GM21390 (cell line): ENCODE results near the gene CREB5.
"Not testable (repeated sequence)": the region's sequence is repeated elsewhere in the genome, so short reads cannot be mapped to it uniquely, and the experiment has no call there.

Experiments
- ATAC-seq: cut with Tn5 transposase; IDR thresholded peaks from one replicate; pipeline ENCODE4 v1.9.1; 2021; ENCODE audit not compliant: unreplicated experiment

The CREB5 gene

DNA sequence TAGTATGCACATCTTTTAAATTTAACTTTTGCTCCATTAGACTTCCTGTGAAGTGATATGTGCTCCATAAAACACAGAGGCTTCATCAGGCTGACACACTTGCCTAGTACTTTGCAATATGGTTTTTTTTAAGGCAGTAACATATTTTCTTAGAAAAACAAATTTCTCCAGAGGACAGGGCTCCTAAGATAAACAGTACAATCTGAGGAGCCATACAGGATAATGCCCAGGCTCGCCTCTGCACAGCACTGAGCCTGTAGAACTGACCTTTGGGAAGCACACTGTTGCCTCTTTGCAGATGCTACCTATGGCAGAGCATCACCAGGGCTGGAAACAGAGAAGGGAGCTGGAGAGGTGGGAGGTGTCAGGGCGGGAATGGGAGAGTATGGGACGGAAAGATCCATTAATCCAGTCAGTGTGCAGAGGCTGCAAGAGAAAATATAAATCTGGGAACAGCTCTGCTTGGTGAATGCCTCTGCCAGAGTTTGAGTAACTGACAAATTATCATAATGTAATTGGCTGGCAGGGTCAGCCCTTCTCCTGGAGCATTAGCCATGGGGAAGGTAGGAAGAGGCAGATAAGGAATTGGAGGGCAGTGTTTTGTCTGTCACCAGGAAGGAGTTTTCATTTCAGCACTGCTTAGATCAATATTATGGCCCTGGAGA lies 132.3 kb downstream of the CREB5 start:
- ATAC-seq = no peak

DNA sequence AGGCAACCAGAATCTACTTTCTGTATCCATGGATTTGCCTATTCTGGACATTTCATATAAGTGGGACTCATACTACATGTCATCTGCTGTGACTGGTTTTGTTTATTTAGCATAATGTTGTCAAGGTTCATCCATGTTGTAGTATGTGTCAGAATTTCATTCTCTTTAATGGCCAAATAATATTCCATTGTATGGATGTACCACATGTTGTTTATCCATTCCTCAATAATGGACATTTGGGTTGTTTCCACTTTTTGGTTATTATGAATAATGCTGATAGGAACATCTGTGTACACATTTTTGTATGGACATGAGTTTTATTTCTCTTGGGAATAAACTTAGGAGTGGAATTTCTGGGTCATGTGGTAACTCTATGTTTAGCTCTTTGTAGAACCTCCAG lies 133.7 kb downstream of the CREB5 start:
- ATAC-seq = no peak

DNA sequence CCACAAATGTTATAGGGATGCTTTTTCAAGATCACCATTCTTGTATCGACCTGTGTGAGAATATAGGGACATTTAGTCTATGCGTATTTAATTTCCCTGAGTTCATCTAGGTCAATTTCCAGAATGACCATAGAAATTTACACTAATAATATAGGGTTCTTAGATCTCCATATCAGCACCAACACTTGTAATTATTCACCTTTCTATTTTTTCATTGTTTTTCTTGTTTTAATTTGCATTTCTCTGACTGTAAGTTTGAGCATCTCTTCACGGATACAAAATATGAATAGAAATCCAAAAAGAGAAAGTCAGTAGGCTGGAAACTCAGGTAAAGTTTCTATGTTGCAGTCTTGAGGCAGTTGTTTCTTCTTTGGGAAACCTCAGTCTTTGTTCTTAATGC lies 134.8 kb downstream of the CREB5 start:
- no peak for ATAC-seq

DNA sequence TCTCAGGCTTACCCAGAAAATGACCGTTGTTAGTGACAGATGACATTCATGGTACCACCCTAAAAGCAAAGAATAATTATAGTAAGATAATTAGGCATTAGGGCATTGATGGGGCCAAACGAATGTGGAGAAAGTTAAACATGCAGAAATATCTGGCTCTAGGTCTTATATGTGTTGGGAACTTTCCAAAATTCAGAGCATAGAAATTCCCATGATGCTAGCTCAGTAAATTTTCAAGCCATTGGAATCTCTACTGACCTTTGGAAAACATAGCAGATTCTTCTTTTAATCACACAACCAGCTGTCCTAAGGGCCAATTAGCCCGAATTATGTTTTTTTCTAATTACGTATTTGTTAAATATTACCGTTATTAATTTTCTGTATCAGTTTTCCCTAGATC lies 136.1 kb downstream of the CREB5 start:
- ATAC-seq = no peak

DNA sequence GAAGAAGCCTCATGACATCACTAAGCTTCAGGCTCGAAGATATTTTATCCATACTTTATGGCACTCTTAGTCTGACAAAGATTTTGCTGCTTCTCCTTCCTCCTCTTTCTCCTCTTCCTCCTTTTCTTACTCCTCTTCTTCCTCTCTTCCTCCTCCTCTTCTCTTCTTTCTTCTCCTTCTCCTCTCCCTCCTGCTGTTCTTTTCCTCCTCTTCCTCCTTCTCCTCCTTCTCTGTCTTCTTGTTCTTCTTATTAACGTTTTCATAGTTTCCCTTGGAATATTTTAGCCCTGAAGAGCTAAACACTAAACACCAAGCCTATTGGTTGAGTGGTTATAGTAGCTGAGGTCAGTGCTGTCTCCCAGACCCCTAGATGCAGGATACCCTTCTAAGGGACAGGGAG lies 137.7 kb downstream of the CREB5 start:
- ATAC-seq = no peak

DNA sequence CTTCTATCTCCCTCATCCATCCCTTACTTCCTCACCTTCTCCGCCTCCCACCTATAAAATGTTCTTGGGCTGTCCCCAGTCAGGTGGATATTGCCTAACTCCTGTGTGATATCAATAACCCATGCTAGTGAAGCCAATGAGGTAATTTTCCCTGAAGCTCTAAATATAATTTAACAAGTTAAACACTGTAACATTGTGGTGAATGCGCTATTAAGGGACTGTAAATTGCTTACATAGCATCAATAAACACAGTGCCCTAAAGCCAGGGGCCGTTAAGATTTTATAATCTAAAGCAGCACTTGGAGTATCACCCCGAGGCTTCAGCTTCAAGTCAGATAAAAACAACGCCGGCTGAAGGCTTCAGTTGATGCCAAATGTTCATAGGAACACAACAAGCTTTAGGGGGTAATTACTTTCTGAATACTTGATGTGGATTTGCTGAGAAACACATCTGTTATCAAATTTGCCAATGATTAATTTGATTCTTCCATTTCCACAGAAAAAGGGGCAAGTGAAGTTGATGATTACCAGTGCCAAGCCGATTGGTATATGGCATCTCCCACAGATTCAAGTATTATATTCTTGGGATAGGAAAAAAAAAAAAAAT lies 138.4 kb downstream of the CREB5 start:
- ATAC-seq = no peak

DNA sequence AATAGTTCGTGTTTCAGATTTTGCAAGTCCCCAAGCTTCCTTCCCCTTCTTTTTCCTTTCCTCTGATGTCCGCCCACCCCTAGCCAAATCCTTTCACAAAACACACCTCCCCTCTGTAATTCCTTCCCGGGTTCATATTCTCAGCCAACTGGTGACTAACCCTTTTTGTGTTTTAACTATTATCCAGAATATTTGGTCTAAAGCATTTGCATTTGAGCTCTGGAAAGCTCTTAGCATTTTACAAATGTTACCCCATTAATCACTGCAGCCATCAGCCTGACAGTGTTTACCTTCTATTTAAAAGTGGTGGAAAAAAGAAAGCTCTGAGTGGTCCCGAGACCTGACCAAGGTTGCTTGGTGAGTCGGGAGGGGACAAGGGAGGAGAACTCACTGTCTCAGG lies 139.0 kb downstream of the CREB5 start:
- ATAC-seq = no peak

DNA sequence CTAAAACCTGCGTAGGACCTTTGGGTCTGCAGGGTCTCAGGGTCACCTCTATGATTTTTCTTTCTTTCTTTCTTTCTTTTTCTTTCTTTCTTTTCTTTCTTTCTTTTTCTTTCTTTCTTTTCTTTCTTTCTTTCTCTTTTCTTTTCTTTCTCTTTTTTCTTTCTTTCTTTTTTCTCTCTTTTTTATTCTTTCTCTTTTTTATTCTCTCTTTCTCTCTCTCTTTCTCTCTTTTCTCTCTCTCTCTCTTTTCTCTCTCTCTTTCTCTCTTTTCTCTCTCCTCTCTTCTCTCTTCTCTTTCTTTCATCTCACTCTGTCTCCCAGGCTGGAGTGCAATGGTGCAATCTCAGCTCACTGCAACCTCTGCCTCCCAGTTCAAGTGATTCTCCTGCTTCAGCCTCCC lies 139.4 kb downstream of the CREB5 start:
- not testable (repeated sequence) for ATAC-seq

DNA sequence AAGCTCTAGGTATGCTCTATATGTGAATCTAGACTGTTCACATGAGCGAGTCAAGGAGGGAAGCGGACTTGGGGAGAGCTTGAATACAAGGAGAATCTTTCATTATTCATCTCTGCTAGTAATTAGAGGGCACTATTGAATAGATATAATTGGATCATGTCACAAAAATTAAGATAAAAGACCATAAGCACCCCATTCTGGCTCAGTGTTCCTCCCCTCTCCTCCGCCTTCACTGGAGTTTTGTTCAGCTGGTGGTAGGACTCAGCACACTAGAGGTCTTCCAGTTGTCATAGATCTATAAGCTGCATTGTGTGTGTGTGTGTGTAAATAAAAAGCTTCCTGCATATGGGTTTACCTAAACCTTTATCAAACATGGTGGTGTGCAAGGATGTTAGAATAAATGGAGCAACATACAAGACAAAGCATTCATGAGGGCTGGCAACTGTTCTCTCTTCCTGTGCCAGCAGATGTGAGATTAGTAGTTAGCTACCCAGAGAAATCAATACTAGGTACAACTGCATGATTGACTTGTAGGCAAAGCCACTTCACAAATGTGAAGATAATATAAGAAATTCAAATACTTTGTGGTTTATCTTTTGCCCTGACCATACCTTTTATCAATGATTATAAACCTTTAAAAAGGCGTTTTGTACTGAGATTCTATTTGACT lies 142.6 kb downstream of the CREB5 start:
- no peak for ATAC-seq

DNA sequence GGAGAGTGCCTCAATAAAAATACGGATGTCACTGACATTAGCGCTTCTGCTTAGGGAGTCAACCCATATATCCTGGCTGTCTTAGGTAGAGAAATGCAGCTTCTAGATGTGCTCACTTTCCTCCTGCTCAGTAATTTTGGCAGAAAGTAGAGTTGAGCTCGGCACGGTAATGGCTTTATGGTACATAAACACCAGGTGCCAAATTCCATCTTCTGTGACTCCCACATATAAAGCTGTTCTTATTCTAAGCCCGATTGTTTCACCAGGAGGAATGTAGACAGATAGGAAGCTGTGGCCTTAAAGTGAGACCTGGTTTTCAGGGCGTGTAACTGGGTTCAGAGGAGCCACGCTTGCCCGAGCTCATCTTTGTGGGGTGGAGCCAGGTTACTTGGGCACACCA lies 143.7 kb downstream of the CREB5 start:
- no peak for ATAC-seq

DNA sequence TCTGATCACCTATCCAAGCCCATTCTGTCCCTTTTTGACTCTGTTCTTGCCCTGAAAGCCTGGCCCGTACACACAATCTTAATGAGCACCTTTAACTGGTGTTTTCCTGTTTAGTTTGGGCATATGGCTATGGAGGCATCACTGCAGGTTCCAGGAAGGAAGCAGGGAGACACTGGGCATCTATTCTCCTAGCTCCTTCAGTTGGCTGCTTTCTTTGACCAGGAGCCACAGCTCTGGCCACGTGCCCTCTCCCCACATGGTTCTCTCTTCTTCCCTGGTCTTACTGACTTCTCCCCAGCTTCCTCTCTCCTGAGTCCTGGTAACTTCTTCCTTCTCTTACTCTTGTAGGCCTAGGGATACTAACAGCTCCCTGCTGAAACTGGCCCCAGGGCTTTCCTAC lies 144.4 kb downstream of the CREB5 start:
- no peak for ATAC-seq

DNA sequence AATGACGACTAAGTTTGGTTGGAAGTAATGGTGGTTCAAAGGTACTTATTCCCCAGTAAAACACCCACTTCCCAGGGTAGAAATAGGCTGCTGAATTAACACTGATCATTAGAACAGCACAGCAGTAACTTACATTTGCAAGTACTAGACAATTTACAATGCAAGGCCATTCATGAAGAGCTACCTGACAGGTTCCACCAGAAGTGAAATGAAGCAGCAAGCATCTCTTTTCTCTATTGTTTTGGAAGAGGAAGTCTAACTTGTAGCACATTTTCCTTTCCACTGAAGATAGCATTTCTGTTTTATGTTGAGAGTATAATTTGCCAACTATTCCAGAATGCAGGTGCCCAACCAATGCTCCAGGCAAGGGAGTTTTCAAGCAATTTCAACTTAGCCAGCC lies 145.9 kb downstream of the CREB5 start:
- ATAC-seq = no peak

DNA sequence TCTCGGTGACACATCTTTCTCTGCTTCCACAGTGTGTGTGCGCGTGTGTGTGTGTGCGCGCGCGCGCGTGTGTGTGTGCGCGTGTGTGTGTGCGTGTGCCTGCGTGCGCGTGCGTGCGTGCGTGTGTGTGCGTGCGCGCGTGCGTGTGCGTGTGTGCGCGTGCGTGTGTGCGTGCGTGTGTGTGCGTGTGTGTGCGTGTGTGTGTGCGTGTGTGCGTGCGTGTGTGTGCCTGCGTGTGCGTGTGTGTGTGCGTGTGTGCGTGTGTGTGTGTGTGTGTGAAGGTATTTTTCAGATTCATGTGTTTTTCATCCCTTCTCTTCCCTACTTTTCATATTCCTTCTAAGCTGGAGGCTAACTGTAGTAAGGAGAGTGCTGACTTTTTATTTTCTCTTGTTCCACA lies 148.4 kb downstream of the CREB5 start:
- no peak for ATAC-seq

DNA sequence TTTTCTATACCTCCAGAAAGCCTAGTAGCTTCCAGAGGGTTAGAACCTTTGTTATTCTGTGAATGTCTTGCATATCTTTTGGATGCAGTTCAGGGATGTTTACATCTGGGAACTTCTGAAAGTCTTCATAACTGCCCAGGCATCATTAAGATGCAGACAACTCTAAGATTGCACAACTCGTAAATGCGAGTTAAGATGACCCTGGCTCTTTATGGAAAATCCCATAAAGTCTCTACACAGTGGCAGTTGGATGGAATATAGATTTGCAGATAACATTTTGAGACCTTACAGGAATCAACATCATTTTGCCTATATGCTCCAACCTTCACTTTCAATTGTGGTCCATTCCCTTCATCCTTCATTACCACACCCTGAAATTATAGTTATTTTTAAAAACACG lies 151.7 kb downstream of the CREB5 start:
- ATAC-seq = no peak

DNA sequence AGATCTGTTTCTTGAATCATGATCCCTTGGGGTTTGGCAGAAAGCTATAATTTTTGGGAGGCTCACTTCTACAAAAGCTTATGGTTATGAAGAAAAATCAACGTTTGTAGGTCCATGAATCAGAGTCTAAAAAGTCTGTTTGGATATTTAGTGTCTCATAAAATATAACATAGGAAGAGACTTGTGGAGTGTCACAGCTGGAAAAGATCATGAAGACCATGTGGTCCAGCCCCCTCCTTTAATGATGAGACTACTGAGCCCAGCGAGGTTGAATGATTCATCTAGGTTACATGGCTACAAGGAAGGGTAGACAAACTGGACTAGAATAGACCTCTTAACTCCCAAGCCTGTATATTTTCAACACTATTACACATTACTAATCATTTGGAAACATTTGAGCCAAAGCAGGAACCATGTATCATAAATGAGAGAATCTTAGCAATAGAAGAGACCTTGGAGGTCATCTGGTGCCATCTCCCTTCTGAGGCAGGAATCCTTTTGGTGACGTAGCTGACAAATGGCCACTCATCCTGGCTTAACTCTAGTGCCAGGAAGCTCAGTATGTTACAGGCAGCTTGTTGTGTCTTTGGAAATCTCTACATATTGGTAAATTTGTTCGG lies 152.5 kb downstream of the CREB5 start:
- ATAC-seq = no peak

DNA sequence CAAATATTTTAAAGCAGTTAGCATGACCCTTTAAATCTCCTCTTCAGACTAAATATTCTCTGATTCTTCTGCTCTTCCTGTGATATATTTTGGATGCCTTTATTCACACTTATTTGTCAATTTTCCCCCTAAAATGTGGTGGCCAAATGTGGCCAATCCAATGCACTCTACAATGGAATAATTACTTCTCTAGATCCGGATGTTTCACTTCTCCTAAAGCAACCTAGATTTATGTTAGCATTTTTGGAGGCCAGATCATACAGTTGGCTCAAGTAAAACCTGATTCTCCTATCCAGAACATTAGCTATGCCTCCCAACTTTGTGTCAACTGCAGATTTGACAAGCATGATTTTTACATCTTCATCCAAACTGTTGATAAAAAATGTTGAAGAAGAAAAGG lies 153.7 kb downstream of the CREB5 start:
- no peak for ATAC-seq

DNA sequence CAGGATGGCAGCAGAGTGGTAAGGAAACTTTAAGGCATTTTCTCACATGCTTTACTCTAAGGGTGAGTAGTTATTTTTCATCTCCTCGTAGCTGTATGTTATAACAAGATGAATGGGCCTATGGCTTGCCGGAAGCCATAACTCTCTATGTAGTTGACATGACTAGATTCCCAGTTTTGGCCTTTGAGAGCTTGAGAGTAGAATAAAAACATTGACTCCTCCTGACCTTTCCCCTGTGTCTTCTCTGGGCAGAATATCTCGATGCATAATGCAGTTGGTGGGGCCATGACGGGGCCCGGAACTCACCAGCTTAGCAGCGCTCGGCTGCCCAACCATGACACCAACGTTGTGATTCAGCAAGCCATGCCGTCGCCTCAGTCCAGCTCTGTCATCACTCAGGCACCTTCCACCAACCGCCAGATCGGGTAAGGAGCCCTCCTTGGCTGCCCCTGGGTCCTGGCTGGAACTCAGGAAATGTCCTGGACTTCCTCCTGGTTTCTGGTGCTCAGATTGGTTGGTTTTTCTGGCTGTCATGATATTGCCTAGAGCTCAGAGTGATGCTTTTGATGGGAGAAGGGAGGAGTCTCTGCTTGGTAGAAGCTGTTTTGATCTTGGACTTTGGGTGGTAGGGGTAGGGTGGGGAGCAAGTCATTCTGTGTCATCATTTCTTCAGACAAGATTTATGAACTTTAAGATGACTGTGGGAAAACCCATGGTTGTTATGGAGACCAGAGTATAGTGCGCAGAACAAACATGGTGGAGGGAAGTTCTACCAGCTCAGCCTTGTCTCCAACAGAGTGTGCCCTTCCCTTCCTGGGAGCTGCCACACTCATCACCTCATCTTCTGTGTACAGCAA lies 158.0 kb downstream of the CREB5 start:
- peak; percentile 76 for ATAC-seq

DNA sequence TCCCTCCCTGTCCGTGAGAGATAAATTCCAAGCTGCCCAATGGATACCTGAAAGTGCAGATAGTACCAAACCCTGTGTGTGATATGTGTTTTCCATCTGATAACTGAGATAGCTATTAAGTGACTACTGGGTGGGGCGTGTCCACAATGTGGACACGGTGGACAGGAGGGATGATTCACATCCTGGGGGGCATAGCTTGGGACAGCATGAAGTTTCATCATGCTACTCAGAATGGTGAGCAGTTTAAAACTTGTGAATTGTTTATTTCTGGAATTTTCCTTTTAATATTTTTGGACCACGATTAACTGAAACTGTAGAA lies 158.6 kb downstream of the CREB5 start:
- no peak for ATAC-seq

DNA sequence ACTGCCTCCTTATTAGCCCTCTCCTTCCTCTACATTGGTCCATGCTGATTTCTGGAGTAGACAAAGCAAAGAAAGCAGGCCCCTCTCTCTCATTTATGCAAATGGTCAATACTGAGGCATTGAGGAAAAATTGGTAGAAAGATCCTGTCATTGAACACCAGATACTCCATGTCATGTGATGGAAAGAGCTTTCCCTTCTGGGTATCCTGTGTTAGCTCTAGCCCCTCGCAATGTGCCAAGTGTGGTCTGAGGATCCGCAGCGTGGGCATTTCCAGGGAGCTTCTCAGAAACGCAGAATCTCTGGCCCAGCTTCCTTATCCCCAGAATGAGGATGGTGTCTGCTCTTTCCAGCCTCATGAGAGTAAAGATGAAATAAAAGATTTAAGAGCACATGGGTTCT lies 159.1 kb downstream of the CREB5 start:
- ATAC-seq = no peak

DNA sequence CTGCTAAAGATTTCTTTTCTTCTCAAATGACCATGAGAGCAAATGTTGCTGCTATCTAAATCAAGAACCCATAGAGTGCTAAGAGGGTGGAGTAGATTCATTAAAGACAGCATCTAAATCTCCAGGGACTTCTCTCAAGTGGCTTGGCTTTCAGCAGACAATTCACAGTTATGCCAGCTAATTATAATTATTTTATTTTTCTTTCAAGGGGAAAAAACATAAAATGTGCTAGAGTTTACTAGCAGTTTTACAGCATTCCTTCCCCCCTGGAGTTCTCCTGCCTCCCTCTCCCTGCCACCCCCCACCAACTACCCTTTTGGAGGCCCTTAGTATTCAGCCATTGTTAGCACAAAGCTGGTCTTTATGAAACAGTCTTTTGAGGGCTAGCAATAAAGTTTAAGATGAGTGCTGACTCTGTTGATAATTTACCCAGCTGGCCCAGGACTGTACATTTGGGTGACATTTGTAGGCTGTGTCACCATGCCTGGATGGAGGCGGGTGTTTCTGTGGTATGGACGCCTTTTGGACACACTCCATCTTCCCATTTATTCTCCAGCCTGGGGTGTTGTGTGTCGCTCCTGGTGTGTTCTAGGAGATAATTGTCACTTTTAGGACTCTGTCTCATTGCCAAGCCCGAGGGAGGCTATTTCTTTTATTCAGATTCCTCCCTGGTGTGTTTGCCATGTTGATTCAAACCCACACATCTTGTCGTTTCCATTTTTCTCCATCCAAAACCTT lies 160.2 kb downstream of the CREB5 start:
- ATAC-seq = no peak

DNA sequence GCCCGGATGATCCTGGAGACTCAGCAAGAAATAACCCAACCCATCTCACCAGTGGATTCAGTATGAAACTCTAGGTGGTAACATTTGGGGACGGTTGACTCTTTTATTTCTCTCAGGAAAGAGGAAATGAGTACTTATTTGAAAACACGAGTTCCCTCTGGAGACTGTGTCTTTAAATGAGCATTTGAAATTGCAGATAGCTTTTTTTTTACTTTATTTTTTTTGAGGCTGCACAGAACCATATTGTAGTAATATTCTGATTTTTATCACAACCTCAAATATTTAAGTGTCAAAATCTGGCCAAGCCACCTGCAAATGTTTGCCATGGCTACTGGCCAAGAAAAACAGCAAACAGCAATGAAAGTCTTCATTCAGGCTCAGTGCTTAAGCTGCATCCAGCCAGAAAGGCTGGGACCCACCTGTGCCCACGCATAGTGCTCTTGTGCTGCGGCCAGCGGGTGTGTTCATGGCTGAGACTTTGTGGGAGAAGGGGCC lies 160.8 kb downstream of the CREB5 start:
- ATAC-seq = no peak
